Endothelial cell (in vitro differentiated cells): ENCODE measurements around the gene SPTB. TPM values are rescaled to one million over a fixed set of nuclear protein-coding genes. Genes with fewer than 3 reads are reported as not detected.

ENCODE experiments used
- DNase-seq: peaks from one replicate; pipeline ENCODE4 v3.0.0; 2021; ENCODE audit warnings: low spot score
- H3K27ac Mint-ChIP-seq: one replicate; pipeline ENCODE4 v1.8.0; 2021; ENCODE audit warnings: mixed read lengths, inconsistent platforms; ENCODE audit not compliant: unreplicated experiment
- H3K27me3 Mint-ChIP-seq: one replicate; pipeline ENCODE4 v1.8.0; 2021; ENCODE audit warnings: mild to moderate bottlenecking, moderate library complexity, mixed read lengths, inconsistent platforms; ENCODE audit not compliant: unreplicated experiment
- H3K36me3 Mint-ChIP-seq: one replicate; pipeline ENCODE4 v1.8.0; 2021; ENCODE audit warnings: mild to moderate bottlenecking, low read depth, mixed read lengths, inconsistent platforms; ENCODE audit not compliant: unreplicated experiment
- H3K4me1 Mint-ChIP-seq: one replicate; pipeline ENCODE4 v1.8.0; 2021; ENCODE audit warnings: mild to moderate bottlenecking, mixed read lengths, inconsistent platforms; ENCODE audit not compliant: unreplicated experiment
- H3K4me3 Mint-ChIP-seq: one replicate; pipeline ENCODE4 v1.8.0; 2021; ENCODE audit warnings: mild to moderate bottlenecking, mixed read lengths, inconsistent platforms; ENCODE audit not compliant: unreplicated experiment
- H3K9me3 Mint-ChIP-seq: one replicate; pipeline ENCODE4 v1.8.0; 2021; ENCODE audit warnings: mixed read lengths, inconsistent platforms; ENCODE audit not compliant: unreplicated experiment
- total RNA-seq: library from RNA; stranded (reverse); fragmentation: NEBNext Ultra II Directional; extraction: Animal tissue kit (Norgen Biotek cat#: 25700); gene quantifications from one replicate; pipeline ENCODE4 v1.2.1, GENCODE V29; 2021; ENCODE audit not compliant: unreplicated experiment
- TF ChIP-seq, protein P1 (sequence below): fragments of 200-600 bp; sonication (generic); IDR thresholded peaks from one replicate; pipeline ENCODE4 v1.5.0; 2021; ENCODE audit warnings: antibody characterized with exemption; ENCODE audit not compliant: unreplicated experiment

SPTB gene
- total RNA-seq, 1 donor from 2014 or later = 0.08 TPM

DNA sequence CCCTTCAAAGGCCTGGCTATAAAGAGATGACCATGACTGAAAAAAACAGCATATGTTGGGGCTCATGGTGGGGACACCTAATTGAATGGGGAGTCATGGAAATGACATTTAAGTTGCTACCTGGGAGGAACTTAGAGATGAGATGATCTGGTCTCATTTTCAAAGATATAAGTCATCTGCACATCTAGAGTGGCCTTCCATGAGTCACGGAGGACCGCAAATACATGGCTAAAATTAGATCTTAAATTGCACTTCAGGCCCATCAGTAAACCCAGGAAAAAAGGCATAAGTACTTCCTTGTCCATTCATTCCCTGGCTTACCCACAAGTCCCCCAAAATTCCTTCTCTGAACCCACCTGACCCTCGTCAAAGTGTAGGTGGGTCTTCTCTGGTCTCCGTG lies 53.4 kb downstream of the SPTB start:
- DNase-seq = no peak
- Mint-ChIP-seq H3K4me1 (peaks cover 26% of the 10 kb centered on the region), H3K36me3 (no peaks in the 10 kb centered on the region)

DNA sequence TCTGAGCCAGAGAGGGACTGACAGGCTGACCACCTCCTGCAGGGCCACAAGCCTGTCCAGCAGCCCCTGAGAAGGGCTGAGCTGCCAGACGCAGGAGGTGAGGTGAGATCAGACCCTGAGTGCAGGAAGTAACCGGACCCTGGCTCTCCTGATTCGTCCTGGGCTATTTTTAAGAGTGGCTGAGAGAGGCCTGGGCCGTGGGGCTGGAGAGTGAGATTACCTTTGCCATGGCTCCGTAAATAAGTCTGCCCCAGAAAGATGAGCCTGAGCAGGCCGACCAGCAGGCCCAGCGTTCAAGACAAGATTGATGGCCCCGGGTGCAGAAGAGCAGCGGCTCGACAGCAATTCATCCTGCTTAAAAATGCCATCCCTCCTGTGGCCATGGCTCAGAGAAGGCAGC lies 54.2 kb downstream of the SPTB start:
- Mint-ChIP-seq H3K36me3 (no peaks in the 10 kb centered on the region), H3K9me3 (no peaks in the 10 kb centered on the region), H3K4me1 (peaks cover 26% of the 10 kb centered on the region), H3K27me3 (peaks cover 5% of the 10 kb centered on the region), H3K27ac (no peak overlapping the region), H3K4me3 (no peak overlapping the region)
- no peak for DNase-seq
- TF ChIP-seq, protein P1, sequence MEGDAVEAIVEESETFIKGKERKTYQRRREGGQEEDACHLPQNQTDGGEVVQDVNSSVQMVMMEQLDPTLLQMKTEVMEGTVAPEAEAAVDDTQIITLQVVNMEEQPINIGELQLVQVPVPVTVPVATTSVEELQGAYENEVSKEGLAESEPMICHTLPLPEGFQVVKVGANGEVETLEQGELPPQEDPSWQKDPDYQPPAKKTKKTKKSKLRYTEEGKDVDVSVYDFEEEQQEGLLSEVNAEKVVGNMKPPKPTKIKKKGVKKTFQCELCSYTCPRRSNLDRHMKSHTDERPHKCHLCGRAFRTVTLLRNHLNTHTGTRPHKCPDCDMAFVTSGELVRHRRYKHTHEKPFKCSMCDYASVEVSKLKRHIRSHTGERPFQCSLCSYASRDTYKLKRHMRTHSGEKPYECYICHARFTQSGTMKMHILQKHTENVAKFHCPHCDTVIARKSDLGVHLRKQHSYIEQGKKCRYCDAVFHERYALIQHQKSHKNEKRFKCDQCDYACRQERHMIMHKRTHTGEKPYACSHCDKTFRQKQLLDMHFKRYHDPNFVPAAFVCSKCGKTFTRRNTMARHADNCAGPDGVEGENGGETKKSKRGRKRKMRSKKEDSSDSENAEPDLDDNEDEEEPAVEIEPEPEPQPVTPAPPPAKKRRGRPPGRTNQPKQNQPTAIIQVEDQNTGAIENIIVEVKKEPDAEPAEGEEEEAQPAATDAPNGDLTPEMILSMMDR = no peak

More for the DNA sequence above, 53.4 kb downstream of the SPTB start:
- Mint-ChIP-seq H3K27me3 (peaks cover 5% of the 10 kb centered on the region), H3K4me3 (no peak overlapping the region), H3K27ac (no peak overlapping the region), H3K9me3 (no peaks in the 10 kb centered on the region)
- TF ChIP-seq, protein P1 = no peak

DNA sequence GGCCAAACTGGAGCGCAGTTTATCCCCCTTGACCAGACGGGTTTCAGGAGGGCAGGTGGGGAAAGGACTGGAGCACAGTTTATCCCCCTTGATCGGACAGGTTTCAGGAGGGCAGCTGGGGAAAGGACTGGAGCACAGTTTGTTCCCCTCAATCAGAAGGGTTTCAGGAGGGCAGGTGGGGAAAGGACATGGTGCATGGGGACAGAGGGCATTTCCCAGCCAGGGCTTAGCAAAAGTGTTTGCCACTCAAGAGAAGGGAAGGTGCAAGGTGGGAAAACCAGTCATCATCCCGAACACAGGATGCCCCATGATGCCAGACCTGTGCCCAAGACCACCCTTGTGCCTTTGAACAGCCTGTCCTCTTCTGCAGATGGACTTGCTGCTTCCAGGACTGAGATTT lies 54.7 kb downstream of the SPTB start:
- Mint-ChIP-seq H3K36me3 (no peaks in the 10 kb centered on the region), H3K9me3 (no peaks in the 10 kb centered on the region), H3K27ac (no peak overlapping the region), H3K4me3 (no peak overlapping the region), H3K4me1 (peaks cover 26% of the 10 kb centered on the region), H3K27me3 (peaks cover 5% of the 10 kb centered on the region)
- TF ChIP-seq, protein P1 = no peak
- DNase-seq = no peak

DNA sequence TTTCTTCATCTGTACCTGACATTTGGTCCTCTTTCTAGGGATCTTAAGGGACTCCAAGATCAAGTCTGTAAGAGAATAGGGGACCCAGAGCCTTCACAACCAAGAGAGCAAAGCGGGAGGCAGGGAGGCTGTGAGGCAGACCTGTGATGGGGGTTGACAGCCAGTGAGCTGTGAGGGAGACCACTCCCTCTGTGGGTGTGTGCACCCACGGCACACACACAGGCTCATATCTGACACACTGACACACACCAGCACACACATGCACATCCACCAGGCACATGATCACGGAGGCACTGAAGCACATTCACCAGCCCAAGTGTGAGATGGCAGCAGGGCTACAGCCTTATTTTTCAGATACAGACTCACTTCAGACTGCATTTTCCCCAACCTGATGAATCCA lies 55.2 kb downstream of the SPTB start:
- no peak overlapping the region for H3K4me3 Mint-ChIP-seq
- no peaks in the 10 kb centered on the region for H3K36me3 Mint-ChIP-seq
- H3K27me3 Mint-ChIP-seq = peaks cover 5% of the 10 kb centered on the region
- peaks cover 26% of the 10 kb centered on the region for H3K4me1 Mint-ChIP-seq
- DNase-seq = no peak
- H3K9me3 Mint-ChIP-seq = no peaks in the 10 kb centered on the region
- TF ChIP-seq, protein P1 = no peak
- H3K27ac Mint-ChIP-seq = no peak overlapping the region

DNA sequence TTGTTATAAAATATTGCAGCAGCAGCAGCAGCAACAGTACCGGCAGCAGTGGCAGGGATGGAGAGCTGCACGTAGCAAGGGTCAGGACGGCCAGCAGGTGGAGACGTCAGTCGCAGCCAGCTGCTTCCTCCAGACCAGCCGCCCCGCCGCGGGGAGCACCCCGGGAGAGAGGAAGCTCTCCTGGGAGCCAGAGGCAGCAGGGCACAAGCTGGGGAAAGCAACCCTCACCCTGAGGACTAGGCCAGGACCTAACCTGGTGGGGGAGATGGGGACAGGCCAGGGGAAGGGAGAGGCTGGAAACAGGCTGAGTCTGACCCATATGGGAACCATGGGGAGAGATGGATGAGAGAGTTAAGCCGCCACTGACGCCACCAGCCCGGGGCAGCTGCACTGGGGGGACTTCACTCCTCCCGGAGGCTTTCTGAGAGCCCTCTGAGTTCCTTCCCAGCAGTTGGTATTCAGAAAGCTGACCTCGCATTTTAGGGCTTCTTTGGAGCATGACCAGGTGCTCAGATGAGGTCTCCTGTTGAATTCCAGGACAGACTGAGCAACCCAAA lies 56.3 kb downstream of the SPTB start:
- H3K27ac Mint-ChIP-seq = no peak overlapping the region
- H3K9me3 Mint-ChIP-seq = no peaks in the 10 kb centered on the region
- peak; percentile 75 for DNase-seq
- TF ChIP-seq, protein P1 = peak; percentile 55
- no peak overlapping the region for H3K4me3 Mint-ChIP-seq
- no peaks in the 10 kb centered on the region for H3K36me3 Mint-ChIP-seq
- H3K27me3 Mint-ChIP-seq = peaks cover 5% of the 10 kb centered on the region
- H3K4me1 Mint-ChIP-seq = peaks cover 31% of the 10 kb centered on the region
